GM21737 (cell line): ENCODE measurements around the gene UBALD1.

Source experiments
- ATAC-seq: cut with Tn5 transposase; IDR thresholded peaks from one replicate; pipeline ENCODE4 v1.9.1; 2021; ENCODE audit warnings: mild to moderate bottlenecking, moderate library complexity; ENCODE audit not compliant: unreplicated experiment

UBALD1 gene

DNA sequence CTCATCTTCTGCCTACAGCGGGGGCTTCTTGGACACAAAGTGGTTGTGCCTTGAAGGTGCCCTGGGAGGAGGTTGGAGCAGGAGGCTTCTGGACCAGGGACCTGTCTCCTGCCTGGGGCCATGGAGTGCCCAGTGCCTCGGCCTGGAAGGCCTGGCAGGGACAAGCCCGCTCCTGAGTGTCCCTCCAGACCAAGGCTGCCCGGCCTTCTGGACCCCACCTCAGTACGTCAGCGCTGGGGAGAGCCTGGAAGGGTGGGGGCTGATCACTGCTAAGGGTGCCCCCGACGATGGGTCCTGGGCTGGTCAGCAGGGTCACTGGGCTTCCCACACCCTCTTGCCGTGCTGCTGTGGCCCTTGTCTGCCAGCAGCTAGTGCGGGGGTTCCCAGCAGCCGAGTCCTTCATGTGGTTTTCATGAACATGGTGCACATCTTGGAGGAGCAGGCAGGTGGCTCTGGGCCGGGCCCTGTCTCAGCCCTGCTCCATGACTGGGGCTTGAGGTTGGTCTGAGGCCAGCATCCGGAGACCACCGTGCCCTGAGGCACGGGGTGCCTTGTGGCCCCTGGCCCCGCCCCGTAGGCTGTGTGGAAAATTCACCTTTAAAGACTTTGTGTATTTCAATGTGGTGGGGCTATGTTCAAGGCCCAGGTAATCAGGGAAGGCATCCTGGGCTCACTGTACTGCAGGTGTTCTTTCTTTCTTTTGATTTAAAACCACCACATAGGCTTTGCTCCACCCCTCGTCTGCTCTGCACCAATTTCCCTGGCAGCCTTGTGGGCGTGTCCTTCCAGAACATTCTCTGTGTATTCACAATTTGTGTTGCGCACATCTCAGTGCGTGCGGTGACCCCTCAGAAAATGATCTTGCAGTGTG, 32.3 kb upstream of the UBALD1 start:
- ATAC-seq: no peak

DNA sequence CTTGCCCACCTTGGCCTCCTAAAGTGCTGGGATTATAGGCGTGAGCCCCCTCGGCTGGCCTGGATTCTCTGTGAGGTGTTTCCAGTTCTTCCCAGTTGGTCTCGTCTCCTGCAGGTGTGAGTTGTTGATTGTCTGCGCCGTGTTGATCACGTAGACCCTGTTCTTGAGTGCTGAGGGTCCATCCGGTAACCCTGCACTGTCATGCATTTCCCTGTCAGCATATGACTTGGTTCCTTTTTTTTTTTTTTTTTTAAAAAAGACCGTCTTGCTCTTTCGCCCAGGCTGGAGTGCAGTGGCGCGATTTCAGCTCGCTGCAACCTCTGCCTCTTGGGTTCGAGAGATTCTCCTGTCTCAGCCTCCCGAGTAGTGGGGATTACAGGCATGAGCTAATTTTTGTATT, 27.2 kb upstream of the UBALD1 start:
- no peak for ATAC-seq

GRCh38 chr16:4641306-4641687, 26.6 kb upstream of the UBALD1 start:
- ATAC-seq: no peak

DNA sequence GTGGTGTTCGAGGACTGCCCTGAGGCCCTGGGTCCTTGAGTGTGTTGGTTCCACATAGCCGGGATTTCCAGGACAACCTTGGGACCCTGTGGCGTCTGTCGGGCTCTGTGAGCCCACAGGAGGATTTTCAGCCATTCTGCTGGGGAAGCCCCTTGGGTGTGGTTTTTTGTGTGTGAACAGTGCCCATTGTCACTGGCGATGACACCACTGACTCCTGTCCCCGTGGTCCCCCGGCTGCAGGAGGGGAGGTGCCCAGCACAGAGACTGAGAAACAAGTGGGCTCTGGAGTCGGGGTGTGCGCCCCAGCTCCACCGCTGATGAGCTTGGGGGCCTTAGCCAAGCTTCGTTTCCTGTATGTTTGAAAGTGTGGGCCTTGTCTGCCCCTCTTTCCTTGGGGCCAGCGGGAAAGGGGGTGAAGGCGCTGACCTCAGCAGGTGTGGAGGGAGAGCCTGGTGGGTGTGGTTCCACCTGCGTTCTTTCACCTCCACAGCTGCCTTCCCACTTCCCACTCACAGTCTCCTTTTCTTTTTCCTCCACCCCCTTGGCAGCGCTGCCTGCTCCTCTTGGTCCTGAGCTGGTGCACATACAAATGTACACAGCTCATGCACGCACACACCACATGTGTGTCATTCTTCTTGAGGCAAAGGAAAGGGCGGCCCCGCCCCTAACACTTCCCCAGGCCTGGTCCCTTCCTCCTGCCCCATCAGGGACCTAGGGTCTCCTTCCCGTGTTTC, 26.1 kb upstream of the UBALD1 start:
- ATAC-seq: no peak

- ATAC-seq: no peak
Observed at GRCh38 chr16:4639899-4640509, 25.3 kb upstream of the UBALD1 start.

DNA sequence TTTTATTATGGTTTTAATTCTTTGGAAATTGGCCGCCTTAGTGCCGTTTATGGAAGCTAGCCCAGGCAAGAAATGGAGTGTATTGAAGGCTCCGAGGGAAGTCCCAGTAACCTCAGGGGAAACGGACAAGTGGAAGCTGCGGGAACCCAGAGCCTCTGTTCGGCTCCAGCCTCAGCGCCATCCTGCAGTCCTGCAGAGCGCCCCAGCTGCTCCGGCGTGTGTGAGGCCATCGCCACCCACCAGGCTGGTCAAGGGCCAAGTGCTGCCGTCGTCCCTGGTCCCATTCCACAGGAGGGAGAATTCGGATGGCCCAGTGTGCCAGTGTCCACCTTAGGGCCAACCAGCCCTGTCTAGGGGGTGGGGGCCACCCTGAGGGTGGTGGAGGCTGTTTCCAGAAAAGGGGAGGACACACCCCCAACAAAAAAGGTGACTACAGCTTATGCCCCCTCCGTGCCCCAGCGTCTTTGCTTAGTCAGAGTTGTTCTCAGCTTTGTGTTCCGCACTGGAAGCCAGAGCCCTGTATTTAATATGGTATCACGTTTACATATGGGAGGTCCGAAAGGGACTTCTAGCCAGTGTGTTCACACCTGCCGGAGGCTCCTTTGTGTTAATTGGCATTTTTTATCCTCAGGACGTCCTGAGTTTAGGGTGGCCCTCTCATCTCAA, 22.9 kb upstream of the UBALD1 start:
- ATAC-seq: no peak

- no peak for ATAC-seq
Observed at GRCh38 chr16:4636196-4636595, 21.5 kb upstream of the UBALD1 start.

GRCh38 chr16:4634768-4635167, 20.1 kb upstream of the UBALD1 start:
- no peak for ATAC-seq

DNA sequence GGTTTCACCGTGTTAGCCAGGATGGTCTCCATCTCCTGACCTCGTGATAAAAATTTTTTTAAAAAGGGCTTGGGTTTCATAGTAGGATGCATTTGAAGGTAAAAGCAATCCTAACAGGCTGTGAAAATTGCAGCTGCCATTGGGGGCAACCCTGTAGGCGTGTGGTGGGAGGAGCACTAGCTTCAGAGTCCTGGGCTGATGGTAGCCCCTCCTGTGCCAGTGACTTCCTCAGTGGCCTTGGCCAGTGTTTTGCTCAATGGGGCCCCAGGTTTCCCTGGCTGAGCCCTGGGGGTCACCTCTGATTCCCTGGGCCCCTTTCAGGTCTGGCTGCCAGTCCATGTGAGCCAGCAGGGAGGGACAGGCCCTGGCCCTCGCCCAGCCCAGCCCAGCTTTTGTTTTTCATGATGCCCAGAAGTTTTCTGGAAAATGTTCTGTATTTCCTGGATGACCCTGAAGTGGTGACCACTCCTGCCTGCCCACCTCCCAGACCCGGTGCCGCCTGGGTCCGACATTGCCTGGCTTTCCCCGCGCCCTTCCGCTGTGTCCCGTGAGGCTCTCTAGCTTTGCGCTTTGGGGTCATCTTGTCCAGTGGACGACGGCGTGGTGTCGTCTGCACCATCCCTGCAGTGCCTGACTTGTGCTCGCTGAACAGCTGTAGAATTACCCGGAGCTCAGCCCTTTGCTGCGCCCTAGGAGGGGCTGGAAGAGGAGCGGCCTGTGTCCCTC, 19.4 kb upstream of the UBALD1 start:
- no peak for ATAC-seq

DNA sequence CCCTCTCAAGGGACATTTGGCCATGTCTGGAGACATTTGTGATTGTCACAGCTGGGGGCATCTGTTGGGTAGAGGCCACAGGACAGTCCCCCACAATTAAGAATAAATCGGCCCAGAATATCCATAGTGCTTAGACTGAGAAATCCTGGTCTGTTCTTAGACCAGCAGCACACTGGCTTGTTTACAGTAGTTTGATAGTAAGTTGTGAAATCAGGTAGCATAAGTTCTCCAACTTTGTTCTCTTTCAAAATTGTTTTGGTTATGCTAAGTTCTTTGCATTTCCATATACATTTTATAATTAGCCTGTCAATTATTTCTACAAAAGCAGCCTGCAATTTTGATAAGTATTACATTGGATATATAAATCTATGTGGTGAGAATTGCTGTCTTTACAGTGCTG, 16.8 kb upstream of the UBALD1 start:
- no peak for ATAC-seq

- ATAC-seq: no peak
Observed at GRCh38 chr16:4628283-4628682, 13.6 kb upstream of the UBALD1 start.

- no peak for ATAC-seq
Observed at GRCh38 chr16:4626396-4626795, 11.7 kb upstream of the UBALD1 start.

DNA sequence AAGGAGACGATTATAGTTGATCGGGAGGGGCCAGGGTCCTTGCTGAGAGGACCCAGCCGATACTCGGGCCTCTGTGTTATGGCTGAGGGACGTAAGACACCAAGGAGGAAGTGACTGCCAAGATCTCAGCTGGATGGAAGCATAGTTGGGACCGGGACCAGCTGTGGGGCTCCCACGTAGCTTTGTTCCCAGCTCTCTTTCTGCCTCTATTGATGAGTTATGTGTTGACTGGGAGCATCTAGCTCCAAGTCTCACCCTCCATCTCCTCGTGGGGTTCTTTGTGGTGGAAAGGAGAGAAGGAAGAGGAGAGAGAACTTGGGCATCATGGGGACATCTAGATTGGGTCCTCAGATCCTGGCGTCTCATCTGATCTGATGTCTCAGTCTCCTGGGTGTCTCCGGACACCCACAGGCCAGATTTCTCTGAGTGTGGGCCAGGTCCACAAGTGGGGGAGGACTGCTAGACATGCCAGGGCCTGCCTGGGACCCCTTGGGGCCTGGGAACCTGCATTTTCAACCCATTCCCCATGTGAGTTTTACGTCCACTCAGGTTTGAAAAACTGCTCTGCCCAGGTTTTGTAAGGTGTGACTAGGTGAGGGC, 11.0 kb upstream of the UBALD1 start:
- ATAC-seq: no peak

DNA sequence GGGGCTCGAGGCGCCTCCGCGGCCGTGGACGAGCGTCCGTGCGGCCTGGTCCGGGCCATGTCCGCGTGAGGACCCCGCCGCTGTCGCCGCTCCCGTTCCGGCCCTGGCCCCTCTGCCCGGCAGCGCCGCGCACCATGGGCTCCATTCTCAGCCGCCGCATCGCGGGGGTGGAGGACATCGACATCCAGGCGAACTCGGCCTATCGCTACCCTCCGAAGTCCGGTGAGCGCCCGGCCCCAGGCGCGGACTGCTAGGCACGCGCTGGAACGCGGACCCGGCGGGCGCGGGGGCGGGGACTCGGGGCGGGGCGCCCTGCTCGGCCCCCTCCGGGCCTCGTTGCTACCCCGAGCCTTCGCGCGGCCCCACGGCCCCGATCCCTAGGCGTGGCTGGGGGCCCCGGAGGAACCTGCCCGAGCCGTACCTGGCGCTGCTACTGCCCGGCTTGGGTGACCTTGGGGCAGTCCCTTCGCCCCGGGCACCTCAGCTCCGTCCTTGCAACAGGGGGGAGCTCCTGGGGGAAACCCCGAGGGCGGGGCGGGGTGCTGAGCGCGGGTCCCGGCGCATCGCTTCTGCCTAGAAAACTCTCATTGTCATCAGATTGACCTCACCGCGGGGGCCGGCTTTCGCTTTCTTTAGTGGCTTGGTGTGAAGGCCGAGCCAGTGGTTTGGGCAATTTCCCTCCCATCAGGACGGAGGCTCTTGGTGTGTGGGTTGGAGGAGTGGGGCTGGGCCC, 10.3 kb upstream of the UBALD1 start:
- peak; percentile 58 for ATAC-seq

GRCh38 chr16:4624015-4624826, 9.5 kb upstream of the UBALD1 start, which contains the start of gene MGRN1:
MGRN1 (plus strand) TSS chr16:4624826; CDS start chr16:4624961, 135 bp downstream.
- peak; percentile 68 for ATAC-seq

- no peak for ATAC-seq
Observed at GRCh38 chr16:4623593-4623992, 8.9 kb upstream of the UBALD1 start.

DNA sequence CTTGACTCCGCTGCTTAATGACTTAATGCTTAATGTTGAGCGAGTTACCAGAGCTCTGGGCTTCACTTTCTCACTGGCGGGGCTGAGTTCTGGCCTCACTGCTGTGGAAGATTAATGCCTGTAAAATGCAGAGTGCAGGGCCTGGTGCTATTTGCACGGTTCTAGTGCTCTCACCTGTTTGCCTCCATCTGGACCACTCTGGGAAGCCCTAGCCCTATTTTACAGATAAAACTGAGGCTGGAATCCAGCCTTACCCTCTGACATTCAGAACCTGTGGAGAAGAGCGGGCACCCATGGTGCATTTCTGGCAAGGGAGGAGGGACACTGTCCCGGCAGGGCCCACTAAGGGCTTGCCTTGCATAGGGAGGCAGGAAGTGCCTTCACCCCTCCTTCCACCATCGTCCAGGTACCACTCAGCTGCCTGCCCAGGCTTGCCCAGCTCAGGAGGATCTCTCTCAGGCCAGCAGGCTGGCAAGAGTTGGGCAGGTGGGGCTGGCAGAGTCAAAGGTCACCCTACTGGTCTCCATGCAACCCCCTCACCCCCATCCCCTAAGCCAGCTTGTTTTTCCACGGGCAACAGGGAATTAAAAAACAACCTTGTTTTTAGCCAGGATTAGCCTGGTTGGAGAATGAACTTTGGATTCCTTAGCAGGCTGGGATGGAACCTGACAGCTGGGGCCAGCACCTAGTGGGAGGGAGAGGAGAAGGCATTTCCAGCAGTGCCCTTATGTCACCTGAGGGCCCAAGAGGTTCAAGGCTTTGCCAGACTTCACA, 4.1 kb upstream of the UBALD1 start:
- no peak for ATAC-seq

DNA sequence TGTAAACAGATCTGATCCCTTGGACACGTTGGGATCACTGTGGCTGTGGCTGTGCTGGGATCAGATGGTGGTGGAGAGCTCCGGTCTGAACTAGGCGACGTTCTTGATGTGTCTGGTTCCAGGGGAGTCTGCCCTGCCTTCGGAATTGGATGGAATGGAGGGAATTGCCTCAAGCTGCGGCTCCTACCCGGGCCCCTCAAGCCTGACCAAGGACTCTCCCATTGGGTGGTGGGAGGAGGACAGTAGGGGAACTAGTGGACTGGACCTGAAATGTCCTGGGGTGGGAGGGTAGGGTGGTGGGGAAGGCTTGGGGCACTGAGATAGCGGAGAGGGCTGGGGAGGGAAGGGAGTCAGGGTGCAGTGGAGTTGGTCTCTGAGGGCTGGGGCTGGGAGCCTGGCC, 3.2 kb upstream of the UBALD1 start:
- no peak for ATAC-seq
